Fibroblast of the aortic adventitia (primary cell): ENCODE data around the gene HSPH1. TPM values are rescaled to one million over a fixed set of nuclear protein-coding genes. Genes with fewer than 3 reads are reported as not detected.

Experiments
- DNase-seq: peaks from one replicate; pipeline ENCODE4 v3.0.0-alpha.2; 2010; ENCODE audit warnings: low read depth
- H3K4me3 ChIP-seq: 2 replicates; pipeline ENCODE4 v1.5.1; 2011; ENCODE audit warnings: low read depth, mild to moderate bottlenecking, control low read depth, low read length, moderate library complexity
- CTCF ChIP-seq: IDR thresholded peaks from 2 replicates; pipeline ENCODE4 v1.5.1; 2011; ENCODE audit warnings: mild to moderate bottlenecking, low read length, control low read depth, inconsistent platforms; ENCODE audit not compliant: insufficient read depth
- total RNA-seq: library from RNA; depleted of rRNA; stranded (reverse); fragments of >200 nt; gene quantifications from 2 replicates; pipeline ENCODE4 v1.2.3, GENCODE V29; 2012; ENCODE audit warnings: low replicate concordance

HSPH1 gene
- total RNA-seq, 1 donor = 51.8 TPM

- DNase-seq = no peak
- TF ChIP-seq CTCF = no peak
- no peak overlapping the region for H3K4me3 ChIP-seq
These were observed 33.9 kb upstream of the HSPH1 start for GRCh38 chr13:31195616-31196015.

- no peak for DNase-seq
- H3K4me3 ChIP-seq = no peak overlapping the region
- no peak for TF ChIP-seq CTCF
These were observed 30.6 kb upstream of the HSPH1 start for GRCh38 chr13:31192306-31192705.

GRCh38 chr13:31191748-31192147 lies 30.0 kb upstream of the HSPH1 start:
- DNase-seq = no peak
- no peak overlapping the region for H3K4me3 ChIP-seq
- no peak for TF ChIP-seq CTCF

- DNase-seq = no peak
- TF ChIP-seq CTCF = no peak
These were observed 23.4 kb upstream of the HSPH1 start for GRCh38 chr13:31184981-31185645.

GRCh38 chr13:31184451-31184850 lies 22.7 kb upstream of the HSPH1 start:
- DNase-seq = no peak
- no peak for TF ChIP-seq CTCF
- H3K4me3 ChIP-seq = no peak overlapping the region

More at GRCh38 chr13:31184981-31185645, 23.4 kb upstream of the HSPH1 start:
- no peak overlapping the region for H3K4me3 ChIP-seq

- TF ChIP-seq CTCF = no peak
These were observed 21.3 kb upstream of the HSPH1 start for GRCh38 chr13:31182987-31183386.

GRCh38 chr13:31179754-31180153 lies 18.1 kb upstream of the HSPH1 start:
- no peak for TF ChIP-seq CTCF
- no peak for DNase-seq
- H3K4me3 ChIP-seq = no peak overlapping the region

More at GRCh38 chr13:31182987-31183386, 21.3 kb upstream of the HSPH1 start:
- no peak overlapping the region for H3K4me3 ChIP-seq
- no peak for DNase-seq
